Ovary (tissue), 3 donors: ENCODE data around the gene P3H2.

Experiments used
- CTCF ChIP-seq, 3 donors: fragments of 450-650 bp in 2 of 3; fragments of 200-600 bp in 1 of 3; IDR thresholded peaks; one replicate each; pipeline versions ENCODE4 v1.5.1 to v1.8.0; 2016 to 2022; ENCODE audit warnings: antibody characterized with exemption in 3 of 3, mild to moderate bottlenecking in 1 of 3
- POLR2A ChIP-seq: fragments of 450-650 bp; IDR thresholded peaks from one replicate; pipeline ENCODE4 v1.6.1; 2017; ENCODE audit warnings: antibody characterized with exemption, mild to moderate bottlenecking, moderate library complexity
- donor health status: DM: no; HTN: no; CAD: no.

GRCh38 chr3:190109441-190109840 lies 11.3 kb downstream of the P3H2 start:
- no peak for TF ChIP-seq CTCF (IDR thresholded peaks at IDR 0.05)
- TF ChIP-seq POLR2A: no peak
